Raji (cell line): ENCODE results near the gene TCP11.

Experiments used
- POLR2A ChIP-seq: IDR thresholded peaks from 2 replicates; pipeline ENCODE4 v1.6.1; 2011; ENCODE audit warnings: low read depth, low read length, control low read depth; ENCODE audit not compliant: insufficient read depth

The TCP11 gene

DNA sequence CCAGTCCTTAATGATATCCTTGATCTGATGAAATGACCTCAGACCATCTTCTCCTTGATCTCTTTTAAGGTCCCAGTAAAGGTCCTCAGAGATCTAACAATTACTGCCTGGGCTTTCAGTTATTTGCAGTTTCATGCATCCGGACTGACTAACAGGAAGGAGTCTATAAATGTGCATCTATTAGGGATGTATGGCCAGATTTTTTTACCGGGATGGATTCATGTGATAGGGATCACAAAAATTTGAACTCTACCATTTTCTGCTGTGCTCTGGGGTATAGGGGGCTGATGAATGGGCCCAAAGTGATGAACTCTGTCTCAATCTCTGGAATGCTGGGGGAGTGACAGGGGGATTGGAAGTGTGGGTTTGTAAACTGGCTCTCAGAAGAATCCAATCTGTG, 36.5 kb upstream of the TCP11 start:
- TF ChIP-seq POLR2A: no peak

DNA sequence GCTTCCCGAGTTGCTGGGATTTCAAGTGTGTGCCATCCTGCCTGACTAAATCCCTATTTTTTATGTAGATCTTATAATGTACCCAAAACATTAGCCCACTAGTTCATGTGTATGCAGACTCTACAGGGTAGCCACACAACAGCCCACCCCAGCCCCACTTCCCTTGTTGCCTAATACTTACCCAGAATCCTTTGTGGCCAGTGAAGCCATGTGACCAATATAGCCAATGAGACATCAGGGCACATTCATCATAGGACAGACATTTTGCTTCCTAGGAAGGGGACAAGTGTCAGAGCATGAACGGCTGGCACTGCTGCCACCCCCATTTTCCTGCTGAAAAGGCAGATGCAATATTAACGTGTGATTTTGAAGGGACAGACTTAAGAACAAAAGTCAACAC, 36.0 kb upstream of the TCP11 start:
- TF ChIP-seq POLR2A: no peak

DNA sequence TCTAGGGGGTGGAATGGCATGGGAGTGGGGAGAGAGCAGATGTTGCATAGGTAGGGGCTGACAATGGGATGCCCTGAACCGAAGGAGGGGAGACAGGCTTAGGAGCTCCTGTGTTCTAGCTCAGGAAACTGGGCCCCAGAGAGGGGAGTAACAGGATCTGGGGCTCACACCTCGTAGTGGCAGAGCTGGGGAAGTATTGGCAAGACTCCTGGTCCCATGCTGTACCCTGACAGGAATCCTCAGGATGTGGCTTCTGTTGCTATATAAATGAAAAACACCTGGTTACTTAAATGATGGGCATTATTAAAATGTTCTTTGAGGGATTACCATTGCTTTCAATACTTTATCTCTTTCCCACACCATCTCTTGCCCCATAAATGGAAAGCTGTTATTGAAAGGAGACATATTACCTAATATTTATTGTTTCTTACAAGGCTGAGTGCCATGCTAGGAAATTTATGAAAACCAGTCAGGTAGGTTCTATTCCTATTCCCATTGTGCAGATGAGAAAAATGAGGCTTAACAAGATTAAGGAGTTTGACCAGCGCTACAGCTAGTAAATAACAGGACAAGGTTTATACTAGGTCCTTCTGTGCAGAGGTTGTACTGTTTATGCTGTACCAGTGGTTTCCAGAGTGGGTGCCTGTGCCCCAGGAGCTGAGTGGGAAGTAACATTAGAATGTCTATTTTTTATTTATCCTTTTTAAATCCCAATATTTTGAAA, 35.3 kb upstream of the TCP11 start:
- no peak for TF ChIP-seq POLR2A

DNA sequence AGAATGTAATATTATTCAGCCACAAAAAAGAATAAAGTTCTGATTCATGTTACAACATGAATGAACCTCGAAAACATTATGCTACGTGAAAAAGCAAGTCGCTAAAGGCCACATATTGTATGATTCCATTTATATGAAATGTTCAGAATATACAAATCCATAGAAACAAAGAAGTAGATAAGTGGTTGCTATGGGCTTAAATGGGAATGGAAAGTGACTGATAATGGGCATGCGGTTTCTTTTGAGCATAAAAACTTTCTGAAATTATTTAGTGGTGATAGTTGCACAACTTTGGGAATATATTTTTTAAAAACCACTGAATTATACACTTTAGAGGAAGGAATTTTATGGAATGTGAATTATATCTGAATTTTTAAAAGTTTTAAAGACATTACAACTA, 33.4 kb upstream of the TCP11 start:
- no peak for TF ChIP-seq POLR2A

DNA sequence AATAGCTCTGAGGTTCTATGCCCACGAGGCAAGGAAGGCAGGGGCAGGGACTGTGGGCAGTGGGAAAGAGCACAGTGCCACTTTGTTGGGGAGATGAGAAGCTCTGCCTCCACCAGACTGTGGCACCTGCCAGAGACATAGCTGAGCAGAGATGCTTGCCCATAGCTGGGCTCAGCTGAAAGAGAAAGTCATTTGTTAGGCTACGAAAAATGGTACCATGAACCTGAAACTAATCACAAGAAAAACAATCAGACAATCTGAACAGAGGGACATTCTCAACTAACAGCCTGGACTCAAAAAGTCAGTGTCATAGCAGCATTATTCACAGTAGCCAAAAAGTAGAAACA, 32.9 kb upstream of the TCP11 start:
- no peak for TF ChIP-seq POLR2A

DNA sequence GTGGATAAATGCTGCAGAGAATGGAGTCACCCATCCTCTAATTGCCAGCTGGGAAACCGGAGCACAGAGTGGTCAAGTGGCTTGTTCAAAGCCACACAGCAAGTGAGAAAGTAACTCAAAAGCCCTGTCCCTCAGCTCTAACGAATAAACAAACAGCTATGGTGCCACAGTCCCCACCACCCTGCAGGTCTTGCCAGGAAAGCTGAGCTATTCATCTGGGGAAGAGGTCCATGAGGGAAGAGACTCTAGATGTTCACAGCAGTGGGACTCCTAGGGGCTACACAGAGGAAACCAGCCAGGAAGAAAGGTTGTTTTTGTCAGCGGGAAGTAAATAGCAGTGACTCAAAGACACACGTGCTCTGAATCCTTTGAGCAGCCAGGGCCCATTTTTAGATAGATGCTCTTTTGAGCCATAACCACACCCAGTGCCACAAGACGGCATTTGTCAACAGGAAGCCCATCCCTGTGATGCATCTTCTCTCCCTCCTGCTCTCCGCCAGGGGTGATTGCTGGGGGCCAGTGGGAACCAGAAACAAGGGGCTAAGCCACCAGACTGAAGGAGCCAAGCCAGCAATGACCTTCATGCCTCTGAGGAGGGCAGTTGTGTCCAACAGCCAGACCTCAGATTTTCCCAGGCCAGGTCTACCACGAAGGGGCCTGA, 32.4 kb upstream of the TCP11 start:
- no peak for TF ChIP-seq POLR2A

DNA sequence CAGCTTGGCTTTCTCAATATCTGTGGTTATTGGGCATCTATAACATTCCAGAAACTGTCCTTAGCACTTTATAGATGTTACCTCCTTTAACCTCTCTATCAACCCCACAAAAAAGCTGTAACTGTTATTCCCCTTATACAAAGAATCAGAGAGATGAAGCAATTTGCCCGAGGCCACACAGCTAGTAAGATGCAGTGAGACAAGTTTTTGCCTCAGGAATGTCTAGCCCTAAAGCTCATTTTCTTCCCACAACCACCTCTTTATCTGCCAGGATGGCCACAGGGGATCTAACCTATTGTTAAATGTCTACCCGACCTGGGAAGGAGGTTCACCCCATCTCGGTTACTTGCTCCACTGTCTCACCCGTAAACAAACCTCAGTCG, 31.9 kb upstream of the TCP11 start:
- no peak for TF ChIP-seq POLR2A

DNA sequence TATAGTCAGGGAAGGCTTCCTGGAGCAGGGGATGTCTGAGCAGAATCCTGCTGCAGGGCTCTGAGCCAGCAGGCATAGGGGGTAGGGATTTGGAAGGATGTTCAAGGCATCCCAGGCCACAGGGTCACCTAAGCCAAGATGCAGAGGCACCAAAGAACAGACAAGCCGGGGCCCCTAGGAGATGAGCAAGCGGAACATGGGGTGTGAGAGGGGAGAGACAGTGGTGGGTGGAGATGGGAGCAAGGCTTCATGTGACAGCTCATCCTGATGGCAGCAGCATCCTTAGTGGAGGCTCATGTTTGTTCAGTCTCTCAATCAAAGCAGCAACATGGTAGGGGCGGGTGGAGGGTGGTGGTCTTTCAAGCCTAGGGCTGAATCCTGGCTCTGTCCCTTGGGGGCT, 29.8 kb upstream of the TCP11 start:
- no peak for TF ChIP-seq POLR2A

DNA sequence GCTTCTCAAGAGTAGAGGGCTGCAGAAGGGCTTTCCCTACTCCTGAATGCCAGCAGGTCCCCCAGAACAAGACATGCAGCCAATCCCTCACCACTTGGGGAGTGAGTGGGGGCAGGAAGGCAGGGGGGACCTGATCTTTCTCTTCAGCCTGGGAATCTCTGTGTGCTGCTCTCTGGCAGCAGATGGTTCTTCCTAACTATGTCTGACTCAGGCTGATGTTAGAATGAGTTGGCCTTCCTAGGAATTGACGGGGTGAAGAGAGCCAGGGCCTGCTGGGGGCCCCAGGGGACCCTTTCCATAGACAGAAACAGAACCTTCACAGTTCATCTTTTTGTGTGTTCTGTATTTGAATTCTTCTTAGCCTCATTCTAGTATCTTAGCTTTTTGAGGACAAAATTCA, 29.0 kb upstream of the TCP11 start:
- no peak for TF ChIP-seq POLR2A

DNA sequence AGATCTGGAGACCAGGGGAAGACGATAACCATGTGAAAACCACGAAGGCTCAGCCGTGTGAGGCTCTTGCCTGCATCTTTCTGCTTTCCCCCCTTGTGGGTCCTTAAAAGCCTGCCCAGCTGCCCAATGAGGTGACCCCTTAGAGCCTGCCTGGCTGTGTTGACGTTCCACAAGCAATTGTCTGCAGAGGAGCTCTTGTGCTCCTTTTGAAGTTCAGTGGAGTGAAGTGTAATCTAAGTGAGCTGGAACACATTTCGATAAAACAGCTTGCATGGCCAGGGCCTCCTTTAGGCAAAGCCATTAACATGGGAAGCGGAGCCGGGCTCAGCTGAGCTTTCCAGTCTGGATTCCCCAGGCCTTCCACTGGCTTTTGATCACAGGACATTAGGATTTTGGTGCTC, 27.3 kb upstream of the TCP11 start:
- TF ChIP-seq POLR2A: no peak

DNA sequence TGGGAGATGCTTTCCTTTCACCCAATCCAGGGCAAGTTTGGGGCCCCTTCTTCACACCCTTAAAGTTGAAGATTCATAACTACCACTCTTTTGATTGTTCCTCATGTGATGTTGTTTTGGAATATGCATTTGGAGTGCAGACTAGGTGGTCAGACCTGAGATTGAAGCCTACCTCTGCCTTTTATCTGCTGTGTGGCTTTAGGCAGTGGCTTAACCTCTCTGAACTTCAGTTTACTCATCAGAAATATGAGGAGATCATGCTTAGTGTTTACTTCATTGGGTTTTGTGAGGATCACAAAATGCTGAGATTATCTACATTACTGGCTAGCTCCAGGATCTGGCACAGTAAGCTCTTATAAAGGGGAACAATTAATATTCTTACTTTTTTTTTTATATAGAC, 26.4 kb upstream of the TCP11 start:
- no peak for TF ChIP-seq POLR2A

DNA sequence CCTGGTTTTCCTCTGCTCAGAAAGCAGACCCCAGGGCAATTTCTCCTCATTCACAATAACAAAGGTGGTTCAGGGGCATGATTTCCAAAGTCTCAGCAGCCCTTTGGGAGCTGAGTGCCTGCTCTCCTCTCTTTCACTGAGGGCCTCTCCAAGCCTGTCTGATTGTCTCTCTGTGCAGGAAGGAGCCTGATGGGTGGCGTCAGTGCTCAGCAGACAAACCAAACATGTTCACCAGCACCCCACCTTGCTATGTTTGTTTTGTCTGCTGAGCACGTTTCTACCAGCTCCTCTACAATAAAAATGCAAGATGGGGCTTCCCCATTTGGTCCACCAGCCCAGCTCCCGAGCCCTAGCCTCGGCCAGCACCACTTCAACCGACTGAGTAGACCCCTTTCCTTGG, 25.4 kb upstream of the TCP11 start:
- no peak for TF ChIP-seq POLR2A

DNA sequence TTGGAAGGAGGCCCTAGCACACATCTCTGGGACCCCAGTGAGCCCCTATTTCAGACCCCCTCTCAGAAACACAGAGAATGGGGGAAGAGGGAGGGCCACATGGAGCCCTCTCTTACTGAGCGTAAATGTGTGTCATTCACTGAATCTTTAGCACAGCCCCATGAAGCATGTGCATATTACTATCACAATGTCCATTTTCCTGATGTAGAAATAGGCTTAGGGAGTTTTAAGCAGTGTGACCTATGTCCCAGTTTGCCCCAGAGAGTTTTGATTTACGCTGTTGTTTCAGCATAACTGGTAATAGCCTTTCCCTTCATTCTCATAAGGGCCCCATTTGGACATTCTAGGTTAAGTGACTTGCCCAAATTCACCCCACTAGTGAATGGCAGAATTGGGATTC, 25.0 kb upstream of the TCP11 start:
- no peak for TF ChIP-seq POLR2A

DNA sequence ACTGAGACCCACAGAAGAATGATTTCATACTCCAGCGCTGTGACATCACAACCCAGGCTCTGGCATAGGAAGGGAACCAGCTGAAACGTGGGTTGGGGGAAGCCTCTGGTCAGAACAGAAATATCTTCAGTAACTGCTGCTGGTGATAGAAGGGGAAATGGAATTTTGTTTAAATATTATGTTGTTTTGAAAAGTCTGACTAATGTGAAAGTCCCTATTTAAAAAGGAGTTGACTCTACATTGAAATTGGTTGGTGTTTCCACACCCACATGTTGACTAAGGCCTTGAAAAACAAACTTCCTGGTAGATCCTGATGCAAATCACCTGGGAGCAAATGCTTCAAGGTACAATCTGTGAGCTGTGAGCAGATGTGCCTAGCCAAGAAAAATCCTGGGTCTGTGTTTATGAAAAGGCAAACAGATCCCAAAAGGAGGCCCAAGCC, 24.5 kb upstream of the TCP11 start:
- TF ChIP-seq POLR2A: no peak

DNA sequence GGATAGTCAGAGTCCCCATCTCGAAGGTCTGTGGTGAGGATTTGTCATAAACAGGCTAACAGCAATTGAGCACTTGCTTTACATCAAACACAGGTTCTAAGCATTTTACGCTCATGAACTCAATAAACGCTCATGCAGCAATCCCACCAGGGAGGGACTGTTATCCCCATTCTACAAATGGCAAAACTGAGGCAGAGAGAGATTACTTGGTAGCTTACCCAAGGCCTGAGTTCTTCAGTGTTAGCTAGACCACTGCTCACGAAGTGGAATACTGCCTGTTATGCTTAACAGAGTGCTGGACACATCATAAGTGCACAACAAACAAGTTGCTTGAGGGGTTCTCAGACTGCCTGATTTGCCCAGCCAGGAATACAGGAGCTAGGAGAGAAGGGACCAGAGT, 23.7 kb upstream of the TCP11 start:
- TF ChIP-seq POLR2A: no peak

DNA sequence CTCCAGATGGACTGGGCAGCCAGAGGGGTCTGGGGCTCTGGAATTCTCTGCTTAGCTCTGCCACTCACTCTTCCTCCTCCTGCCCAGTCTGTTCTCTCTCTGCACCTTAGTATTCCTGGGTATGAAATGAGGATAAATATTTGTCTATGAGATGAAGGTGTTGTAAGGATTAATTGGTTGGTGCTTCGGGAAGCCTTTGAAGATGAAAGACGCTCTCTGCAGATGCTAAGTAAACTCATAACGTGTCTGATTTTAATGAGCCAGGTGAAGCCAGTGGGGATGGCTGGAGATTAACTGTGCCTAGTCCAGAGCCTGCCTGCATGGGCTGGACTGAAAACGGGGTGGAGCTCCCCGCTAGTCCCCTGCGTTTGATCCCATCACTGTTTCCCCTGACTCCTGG, 23.1 kb upstream of the TCP11 start:
- TF ChIP-seq POLR2A: no peak

DNA sequence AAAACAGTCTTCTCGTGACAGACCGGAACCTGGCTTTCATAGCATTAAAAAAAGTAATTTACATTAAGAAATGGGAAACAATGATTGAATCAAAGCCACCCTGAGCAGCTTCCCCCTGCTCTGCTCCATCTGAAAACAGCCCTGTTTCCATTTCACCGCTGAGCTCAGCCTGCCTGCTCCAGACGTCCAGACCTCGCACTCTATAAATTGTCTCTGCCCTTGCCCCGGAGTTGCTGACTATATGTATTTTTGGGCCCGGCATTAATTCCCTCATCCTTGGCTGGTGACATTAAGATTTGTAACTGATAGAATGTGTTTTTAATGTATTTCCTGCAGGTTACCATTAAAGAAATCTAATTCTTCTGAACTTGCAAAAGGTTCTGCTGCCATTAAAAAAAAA, 22.7 kb upstream of the TCP11 start:
- no peak for TF ChIP-seq POLR2A

DNA sequence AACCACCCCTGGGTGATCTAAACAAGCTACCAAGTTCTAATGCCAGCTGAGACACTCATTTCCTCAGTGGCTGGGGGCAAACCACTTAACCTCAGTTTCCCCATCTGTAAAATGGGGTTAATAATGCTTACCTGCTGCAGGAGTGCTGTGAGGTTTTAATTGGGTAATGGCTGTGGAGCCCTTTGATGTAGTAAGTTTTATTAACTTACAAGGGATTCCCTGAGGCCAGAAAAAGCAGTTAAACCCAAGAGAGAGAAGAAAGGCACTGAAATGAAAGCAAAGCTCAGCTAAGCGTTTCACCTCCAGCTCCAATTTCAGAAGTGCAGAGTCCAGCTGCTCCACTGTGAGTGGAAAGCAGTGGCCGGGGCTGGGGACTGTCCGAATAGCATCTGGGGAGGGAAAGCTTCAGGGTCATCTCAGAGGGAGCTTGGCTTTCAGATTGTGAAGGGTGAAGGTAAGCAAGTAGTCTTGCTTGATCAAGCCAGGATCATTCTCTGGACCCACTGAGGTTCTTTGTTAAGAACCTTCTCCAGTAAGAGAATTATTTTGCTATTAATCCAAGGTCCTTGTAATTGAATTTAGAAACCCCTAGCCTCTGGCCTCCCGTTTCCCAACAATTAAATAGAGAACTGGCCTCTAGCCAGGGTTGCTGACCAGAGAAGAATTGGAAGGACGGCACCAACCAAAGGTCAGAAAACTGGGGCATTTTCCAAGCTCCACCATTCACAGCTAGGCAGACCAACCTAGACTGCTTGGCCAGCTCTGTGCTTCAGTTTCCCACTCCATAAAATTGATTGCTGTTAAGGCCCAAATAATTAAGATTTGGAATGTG, 20.9 kb upstream of the TCP11 start:
- no peak for TF ChIP-seq POLR2A
